K562 (cell line): Measurements from ENCODE around the gene CHN1. TPM values are rescaled to one million over a fixed set of nuclear protein-coding genes. Genes with fewer than 3 reads are reported as not detected.

Source experiments
- ATAC-seq: fragments of 200-7000 bp; cut with Tn5 transposase; 3 replicates; pipeline ENCODE4 v1.9.1; 2020; ENCODE audit warnings: moderate library complexity
- BruUV-seq: library from RNA; stranded (reverse); fragments of 400-500 nt; replicated peaks from 2 replicates; lab custom pipeline; 2021; lab: Mats Ljungman, UMichigan
- CTCF ChIA-PET: fragments of 300-600 bp; formaldehyde crosslinking; extraction: SDS; loops from one replicate; lab custom pipeline; 2021; ENCODE audit warnings: low intra/inter-chr PET ratio; lab: Yijun Ruan, JAX
- POLR2A ChIA-PET: fragments of 300-600, 350-650 bp; sonication (Branson Sonifier 250); formaldehyde crosslinking; extraction: SDS; loops from one replicate; lab custom pipeline; 2021; ENCODE audit warnings: antibody characterized with exemption, inconsistent platforms; lab: Yijun Ruan, JAX
- DNase-seq, 4 experiments: peaks; one replicate each; pipeline versions ENCODE4 v3.0.0 to v3.0.0-alpha.2; 2011 to 2018; ENCODE audit warnings: low spot score in 3 of 4, mixed read lengths in 3 of 4; ENCODE audit errors: extremely low read depth in 1 of 4
- FAIRE-seq: peaks from 2 replicates; lab custom pipeline; 2011; peaks lifted over from hg19 to GRCh38; lab: Jason Lieb, UNC
- H2AFZ ChIP-seq: 2 replicates; pipeline ENCODE4 v1.6.0; 2011; ENCODE audit warnings: low read depth, low read length, control low read depth, inconsistent platforms
- H3K27ac ChIP-seq: fragments of 200-600 bp; 3 replicates; pipeline ENCODE4 v1.8.0; 2011; ENCODE audit warnings: low read depth, mild to moderate bottlenecking, control low read depth, inconsistent platforms, low read length, moderate library complexity, mixed read lengths; ENCODE audit errors: extremely low read depth
- H3K27me3 ChIP-seq, 2 experiments: fragments of 300-600 bp in 1 of 2; 2 replicates in 1 of 2; 3 replicates in 1 of 2; pipeline versions ENCODE4 v1.6.0 to v1.8.0; 2011; ENCODE audit warnings: inconsistent platforms in 2 of 2, low read length in 2 of 2, mild to moderate bottlenecking in 1 of 2, mixed read lengths in 1 of 2, moderate library complexity in 1 of 2; ENCODE audit not compliant: control insufficient read depth in 2 of 2, insufficient read depth in 2 of 2
- H3K36me3 ChIP-seq: fragments of 300-600 bp; 3 replicates; pipeline ENCODE4 v1.8.0; 2011; ENCODE audit warnings: mild to moderate bottlenecking, low read length, inconsistent platforms; ENCODE audit not compliant: control insufficient read depth, insufficient read depth
- H3K4me1 ChIP-seq, 2 experiments: fragments of 200-600 bp in 1 of 2; replicated peaks in 1 of 2; 2 replicates in 1 of 2; 3 replicates in 1 of 2; pipeline versions ENCODE4 v1.5.1 to v1.8.0; 2011; ENCODE audit warnings: inconsistent platforms in 2 of 2, low read length in 2 of 2, mild to moderate bottlenecking in 1 of 2, mixed read lengths in 1 of 2, moderate library complexity in 1 of 2; ENCODE audit not compliant: control insufficient read depth in 2 of 2, insufficient read depth in 2 of 2
- H3K4me2 ChIP-seq: 2 replicates; pipeline ENCODE4 v1.6.1; 2011; ENCODE audit warnings: low read length, control low read depth, inconsistent platforms, mixed read lengths; ENCODE audit not compliant: insufficient read depth
- H3K4me3 ChIP-seq: fragments of 200-600 bp; sonication (generic), shearing (Covaris generic); 2 replicates; pipeline ENCODE4 v1.5.1; 2016; ENCODE audit warnings: control low read depth, inconsistent platforms
- H3K79me2 ChIP-seq: fragments of 200-600 bp; 3 replicates; pipeline ENCODE4 v1.8.0; 2011; ENCODE audit warnings: low read length, inconsistent platforms; ENCODE audit not compliant: control insufficient read depth, insufficient read depth
- H3K9ac ChIP-seq, 2 experiments: 2 replicates each; pipeline versions ENCODE4 v1.6.0 to v1.6.1; 2011; ENCODE audit warnings: low read depth in 2 of 2, low read length in 2 of 2, control low read depth in 1 of 2, inconsistent platforms in 1 of 2, mild to moderate bottlenecking in 1 of 2, mixed read lengths in 1 of 2; ENCODE audit not compliant: insufficient read depth in 1 of 2
- H3K9me1 ChIP-seq: one replicate; pipeline ENCODE4 v1.6.0; 2011; ENCODE audit warnings: inconsistent platforms, mild to moderate bottlenecking, low read length, moderate library complexity; ENCODE audit not compliant: control insufficient read depth, insufficient read depth
- H3K9me3 ChIP-seq: replicated peaks from 2 replicates; pipeline ENCODE4 v1.5.1; 2011; ENCODE audit warnings: low read depth, low read length, inconsistent platforms; ENCODE audit not compliant: control insufficient read depth, insufficient read depth
- H4K20me1 ChIP-seq: replicated peaks from 2 replicates; pipeline ENCODE4 v1.6.1; 2011; ENCODE audit warnings: low read length, inconsistent platforms, mixed read lengths; ENCODE audit not compliant: control insufficient read depth, insufficient read depth
- ARID4B ChIP-seq: sonication (generic); formaldehyde crosslinking; IDR thresholded peaks from 2 replicates; pipeline ENCODE4 v1.8.0; 2022; ENCODE audit warnings: mild to moderate bottlenecking, missing genetic modification reagents
- BRD9 ChIP-seq: fragments of 450-650 bp; IDR thresholded peaks from 2 replicates; pipeline ENCODE4 v1.6.1; 2018; ENCODE audit warnings: low read depth; ENCODE audit not compliant: partially characterized antibody
- CBX5 ChIP-seq: IDR thresholded peaks from 2 replicates; pipeline ENCODE4 v1.6.1; 2014; ENCODE audit warnings: low read depth, borderline replicate concordance
- CCAR2 ChIP-seq: fragments of 200-400 bp; formaldehyde crosslinking; IDR thresholded peaks from 2 replicates; pipeline ENCODE4 v1.6.1; 2017; ENCODE audit warnings: mild to moderate bottlenecking, low read depth, low read length
- E2F8 ChIP-seq: fragments of 450-650 bp; IDR thresholded peaks from 2 replicates; pipeline ENCODE4 v1.7.1; 2018; ENCODE audit warnings: mild to moderate bottlenecking, low read depth; ENCODE audit not compliant: partially characterized antibody
- HNRNPUL1 ChIP-seq: fragments of 200-400 bp; formaldehyde crosslinking; IDR thresholded peaks from 2 replicates; pipeline ENCODE4 v1.6.1; 2017; ENCODE audit warnings: low read length
- MCM3 ChIP-seq: fragments of 450-650 bp; IDR thresholded peaks from 2 replicates; pipeline ENCODE4 v1.6.1; 2016
- MITF ChIP-seq: IDR thresholded peaks from 2 replicates; pipeline ENCODE4 v1.6.1; 2014; ENCODE audit warnings: antibody characterized with exemption
- PHB2 ChIP-seq: fragments of 450-650 bp; IDR thresholded peaks from 2 replicates; pipeline ENCODE4 v1.6.1; 2017; ENCODE audit warnings: low read depth
- RBM14 ChIP-seq: fragments of 200-400 bp; formaldehyde crosslinking; IDR thresholded peaks from 2 replicates; pipeline ENCODE4 v1.6.1; 2018; ENCODE audit warnings: low read depth, mild to moderate bottlenecking, low read length, moderate library complexity, borderline replicate concordance; ENCODE audit not compliant: insufficient read depth
- SNAPC5 ChIP-seq: fragments of 250-450 bp; sonication (Bioruptor Pico); IDR thresholded peaks from 2 replicates; pipeline ENCODE4 v1.8.0; 2021; ENCODE audit warnings: moderate library complexity, mild to moderate bottlenecking, inconsistent platforms
- TCFL5 ChIP-seq: fragments of 250-450 bp; sonication (Bioruptor Pico); conservative IDR thresholded peaks from 2 replicates; pipeline ENCODE4 v1.6.1; 2021; ENCODE audit warnings: mild to moderate bottlenecking, moderate library complexity, matching md5 sums
- U2AF2 ChIP-seq: fragments of 200-400 bp; formaldehyde crosslinking; optimal IDR thresholded peaks from 2 replicates; pipeline ENCODE3; 2017; ENCODE audit warnings: low read depth, mild to moderate bottlenecking, low read length
- ZBED1 ChIP-seq: IDR thresholded peaks from 2 replicates; pipeline ENCODE4 v1.6.1; 2014
- ZKSCAN3 ChIP-seq: fragments of 250-450 bp; sonication (Bioruptor Pico); IDR thresholded peaks from 2 replicates; pipeline ENCODE4 v1.4.0; 2020
- WGBS: fragments of 100-300 bp; shearing (Covaris generic); methylation state at CpG from one replicate; pipeline ENCODE4 v1.1.6; 2016; ENCODE audit warnings: low coverage, mixed read lengths; ENCODE audit not compliant: insufficient coverage; ENCODE audit errors: missing lambda C conversion rate; 5-methylcytosine and 5-hydroxymethylcytosine counted together
- in situ Hi-C: fragments of 300-500 bp; cut with MboI; formaldehyde crosslinking; loops from 4 replicates; pipeline ENCODE4 v1.15.0; 2018; ENCODE audit warnings: inconsistent platforms, mixed read lengths
- intact Hi-C: fragments of 100-400 bp; cut with micrococcal nuclease; formaldehyde crosslinking; loops from 2 replicates; pipeline ENCODE4 v1.14.2; 2022
- polyA plus RNA-seq, 8 experiments: library from polyadenylated mRNA; depleted of rRNA in 4 of 8; stranded (reverse) in 5 of 8; unstranded in 3 of 8; fragments of >200 nt; fragmentation: Nextera tagmentation in 2 of 8; fragmentation: Illumina TruSeq in 1 of 8; extraction: Ambion mirVana in 2 of 8; extraction: Trizol in 1 of 8; gene quantifications; 2 replicates each; pipeline versions ENCODE4 v1.2.1 to v1.2.3, GENCODE V29; 2011 to 2014; ENCODE audit warnings: inconsistent platforms in 1 of 8, missing spikeins in 1 of 8
- total RNA-seq, 7 experiments: library from RNA; depleted of rRNA in 6 of 7; stranded (reverse); fragments of >200 nt in 6 of 7; fragmentation: Illumina TruSeq in 2 of 7; extraction: Trizol in 2 of 7; gene quantifications; 2 replicates each; pipeline versions ENCODE4 v1.2.1 to v1.2.3, GENCODE V29; 2011 to 2021; ENCODE audit warnings: low replicate concordance in 1 of 7

CHN1 gene
- total and polyA plus RNA-seq, 9 of the 15 experiments (the other 6 are each of a cell fraction or from before 2014, with no cell fraction given): 0.17 to 2.0 (median 0.87) TPM

GRCh38 chr2:174759381-174760065 lies 245.7 kb downstream of the CHN1 start:
- H3K4me1 ChIP-seq: no peaks in the 10 kb centered on the region
- FAIRE-seq: no peak
- H3K36me3 ChIP-seq: no peaks in the 10 kb centered on the region
- H2AFZ ChIP-seq: no peak overlapping the region
- no peaks in the 10 kb centered on the region for H3K79me2 ChIP-seq
- H3K9me3 ChIP-seq: no peaks in the 10 kb centered on the region
- WGBS: under 1% methylated on average over 11 of the region's 11 CpGs
- H3K27ac ChIP-seq: no peak overlapping the region
- POLR2A ChIA-PET: no interaction called here
- H3K27me3 ChIP-seq: peaks cover 15 to 39% of the 10 kb centered on the region in 2 experiments; a peak in 3 of 5 replicates
- CTCF ChIA-PET: no interaction called here
- H3K4me2 ChIP-seq: no peak overlapping the region
- H3K4me3 ChIP-seq: no peak overlapping the region
- H3K9me1 ChIP-seq: no peaks in the 10 kb centered on the region
- intact Hi-C loops (no loop called here), in situ Hi-C loops (no loop called here)
- DNase-seq: no peak
- H4K20me1 ChIP-seq: no peaks in the 10 kb centered on the region
- no peak for ATAC-seq
- BruUV-seq: no TSS peak
- no peak overlapping the region for H3K9ac ChIP-seq
- TF ChIP-seq MCM3 (no peak), RBM14 (no peak), ZKSCAN3 (CRISPR knock-in tag) (no peak), PHB2 (no peak), ZBED1 (no peak), SNAPC5 (no peak), E2F8 (no peak), BRD9 (no peak), MITF (no peak), ARID4B (CRISPR knock-in tag) (no peak), TCFL5 (no peak), U2AF2 (no peak), CCAR2 (no peak), CBX5 (no peak), HNRNPUL1 (no peak)
